NB4 (cell line): ENCODE measurements around the gene IMMP2L.

Experiments
- DNase-seq: peaks from one replicate; pipeline ENCODE4 v3.0.0; 2010; ENCODE audit warnings: low read depth
- H3K4me3 ChIP-seq: one replicate; pipeline ENCODE4 v1.5.1; 2011; ENCODE audit warnings: mild to moderate bottlenecking, low read depth, low read length, moderate library complexity
- CTCF ChIP-seq: IDR thresholded peaks from one replicate; pipeline ENCODE4 v1.5.1; 2012; ENCODE audit warnings: low read depth, low read length
- MYC ChIP-seq: IDR thresholded peaks from 2 replicates; pipeline ENCODE4 v1.6.1; 2011; ENCODE audit warnings: low read depth, low read length
- POLR2A ChIP-seq: IDR thresholded peaks from 2 replicates; pipeline ENCODE4 v1.6.1; 2011; ENCODE audit warnings: mild to moderate bottlenecking; ENCODE audit not compliant: insufficient read length; ENCODE audit errors: extremely low read depth
- TF ChIP-seq, protein P1 (sequence below): IDR thresholded peaks from 2 replicates; pipeline ENCODE4 v1.6.1; 2011; ENCODE audit warnings: low read depth, low read length

IMMP2L gene

GRCh38 chr7:111530356-111530668, 32.0 kb downstream of the IMMP2L start:
- no peak for DNase-seq
- TF ChIP-seq, protein P1, sequence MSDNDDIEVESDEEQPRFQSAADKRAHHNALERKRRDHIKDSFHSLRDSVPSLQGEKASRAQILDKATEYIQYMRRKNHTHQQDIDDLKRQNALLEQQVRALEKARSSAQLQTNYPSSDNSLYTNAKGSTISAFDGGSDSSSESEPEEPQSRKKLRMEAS: no peak
- TF ChIP-seq MYC (no peak), CTCF (no peak), POLR2A (no peak)

DNA sequence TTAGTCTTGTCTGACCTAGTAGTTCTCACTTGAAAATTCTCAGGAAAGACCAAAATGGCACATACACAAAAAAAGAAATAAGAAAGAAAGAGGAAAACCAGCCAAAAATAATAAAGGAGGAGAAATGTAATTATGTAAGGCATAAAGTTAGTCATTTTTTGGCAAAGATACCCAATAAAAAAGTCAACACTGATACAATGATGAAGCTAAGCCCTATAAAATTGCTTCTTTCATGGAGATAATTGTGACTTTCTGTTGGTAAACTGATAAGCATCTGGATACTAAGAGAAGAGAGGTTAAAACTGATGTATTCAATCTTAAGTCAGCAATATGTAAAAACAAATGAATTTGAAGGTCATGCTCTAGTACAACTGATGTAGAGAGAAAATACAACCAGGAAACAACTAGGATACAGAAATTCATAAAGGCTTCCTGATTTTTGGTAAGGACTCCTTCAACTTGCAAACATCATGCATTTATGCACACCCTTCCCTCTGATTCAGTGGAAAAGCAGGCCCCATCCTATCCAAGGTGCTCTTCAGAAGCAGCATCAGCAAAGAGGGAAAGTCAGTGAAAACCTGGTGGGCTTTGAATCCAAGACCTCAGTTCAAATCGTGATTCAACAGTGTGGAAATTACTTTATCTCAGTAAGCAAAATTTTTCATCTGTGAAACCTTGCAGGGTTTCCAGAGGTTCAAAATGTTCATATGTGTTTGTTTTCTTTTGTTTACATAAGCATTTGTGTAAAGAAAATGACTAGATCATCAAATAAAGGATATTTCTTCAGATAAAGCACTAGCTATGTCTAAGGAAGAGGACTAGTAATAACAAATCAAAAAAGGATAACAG, 32.6 kb downstream of the IMMP2L start:
- H3K4me3 ChIP-seq: no peak overlapping the region
- TF ChIP-seq, protein P1: no peak
- TF ChIP-seq MYC: no peak
- TF ChIP-seq CTCF: no peak
- no peak for TF ChIP-seq POLR2A
- no peak for DNase-seq

More at GRCh38 chr7:111530356-111530668, 32.0 kb downstream of the IMMP2L start:
- no peak overlapping the region for H3K4me3 ChIP-seq

DNA sequence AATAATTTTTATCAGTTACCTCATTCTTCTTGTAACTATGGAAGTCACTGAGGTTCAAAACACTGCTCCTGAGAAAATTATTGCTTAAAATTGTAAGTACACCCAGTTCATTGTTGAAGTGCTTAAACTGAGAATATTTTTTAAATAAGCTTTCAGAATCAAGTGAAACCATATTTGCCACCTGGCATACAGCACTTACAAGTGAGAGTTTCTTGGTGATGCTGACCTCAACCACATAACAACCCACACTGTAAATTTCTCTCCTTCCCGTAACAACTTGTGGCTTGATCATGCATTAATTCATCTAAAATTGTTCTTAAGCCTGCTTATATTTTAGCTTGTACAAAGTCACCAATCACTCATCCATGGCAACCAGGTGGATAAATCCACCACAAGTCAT, 34.0 kb downstream of the IMMP2L start:
- DNase-seq: no peak
- no peak overlapping the region for H3K4me3 ChIP-seq
- no peak for TF ChIP-seq CTCF
- TF ChIP-seq, protein P1: no peak
- TF ChIP-seq MYC: no peak
- no peak for TF ChIP-seq POLR2A

GRCh38 chr7:111527545-111527944, 34.7 kb downstream of the IMMP2L start:
- H3K4me3 ChIP-seq: no peak overlapping the region
- TF ChIP-seq MYC (no peak), CTCF (no peak), POLR2A (no peak)
- TF ChIP-seq, protein P1: no peak
- no peak for DNase-seq

DNA sequence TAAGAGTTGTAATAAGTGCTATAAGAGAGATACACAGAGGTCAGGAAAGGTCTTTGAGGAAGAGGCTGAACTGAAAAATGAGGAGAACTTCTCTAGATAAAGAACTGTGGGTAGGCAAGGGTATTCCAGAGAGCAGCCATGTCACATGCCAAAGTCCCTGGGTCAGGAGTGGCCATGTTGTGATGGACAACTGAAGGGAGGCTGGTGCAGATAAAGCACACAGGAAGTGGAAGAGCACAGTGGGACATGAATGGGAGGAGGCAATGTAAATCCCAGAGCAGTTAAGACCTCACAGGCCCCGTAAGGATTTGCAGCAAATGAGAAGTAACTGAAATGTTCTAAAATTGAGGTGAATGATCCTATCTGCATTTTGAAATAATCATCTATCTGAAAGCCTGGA, 37.2 kb downstream of the IMMP2L start:
- no peak overlapping the region for H3K4me3 ChIP-seq
- no peak for DNase-seq
- TF ChIP-seq CTCF (no peak), POLR2A (no peak), MYC (no peak)
- TF ChIP-seq, protein P1: no peak

DNA sequence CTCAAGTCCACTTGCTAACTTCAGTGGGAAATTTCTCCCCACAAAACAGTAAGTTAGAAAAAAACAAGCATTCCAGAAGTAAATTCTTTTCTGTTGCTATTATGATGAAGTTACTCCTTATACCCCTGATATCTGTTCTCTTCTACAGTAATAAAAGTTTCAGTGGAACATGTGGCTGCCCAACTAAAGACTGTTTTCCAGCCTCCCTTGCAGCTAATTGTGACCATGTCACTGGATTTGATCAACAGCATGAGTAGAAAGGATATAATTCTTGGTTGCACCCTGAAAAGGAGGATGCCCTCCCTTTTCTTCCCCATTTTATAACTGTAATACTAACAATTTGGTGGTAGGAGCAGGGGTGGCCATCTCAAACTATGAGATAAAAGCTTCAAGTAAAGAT, 40.6 kb downstream of the IMMP2L start:
- no peak for DNase-seq
- no peak for TF ChIP-seq MYC
- TF ChIP-seq CTCF: no peak
- TF ChIP-seq POLR2A: no peak
- TF ChIP-seq, protein P1: no peak
- H3K4me3 ChIP-seq: no peak overlapping the region
